OCI-LY7 (cell line): ENCODE data around the gene PPP1R3E. TPM values are rescaled to one million over a fixed set of nuclear protein-coding genes. Genes with fewer than 3 reads are reported as not detected.

Experiments
- BruUV-seq: library from RNA; stranded (reverse); fragments of 400-500 nt; replicated peaks from 2 replicates; lab custom pipeline; 2021; lab: Mats Ljungman, UMichigan
- CTCF ChIA-PET: fragments of 300-600 bp; sonication (Branson Sonifier 250); formaldehyde crosslinking; loops from one replicate; lab custom pipeline; 2022; ENCODE audit warnings: antibody characterized with exemption; ENCODE audit not compliant: unreplicated experiment; lab: Charles Lee
- POLR2A ChIA-PET: fragments of 300-600 bp; sonication (Branson Sonifier 250); formaldehyde crosslinking; loops from one replicate; lab custom pipeline; 2022; ENCODE audit warnings: antibody characterized with exemption; lab: Charles Lee
- DNase-seq: peaks from one replicate; pipeline ENCODE4 v3.0.0-alpha.2; 2015; ENCODE audit warnings: low spot score
- H2AFZ ChIP-seq: fragments of 200-600 bp; sonication (generic), shearing (Covaris generic); 2 replicates; pipeline ENCODE4 v1.6.1; 2014; ENCODE audit warnings: mild to moderate bottlenecking, antibody characterized with exemption, low read length, moderate library complexity
- H3K27ac ChIP-seq: fragments of 200-600 bp; sonication (generic); 2 replicates; pipeline ENCODE4 v1.5.1; 2014; ENCODE audit warnings: mixed run types, low read depth, mild to moderate bottlenecking, moderate library complexity, low read length, inconsistent platforms; ENCODE audit not compliant: poor library complexity, severe bottlenecking
- H3K36me3 ChIP-seq: fragments of 200-600 bp; sonication (generic); 2 replicates; pipeline ENCODE4 v1.6.1; 2014; ENCODE audit warnings: mild to moderate bottlenecking, antibody characterized with exemption, low read length, moderate library complexity, mixed read lengths; ENCODE audit not compliant: insufficient read depth
- H3K4me1 ChIP-seq: fragments of 200-600 bp; sonication (generic); 2 replicates; pipeline ENCODE4 v1.5.1; 2014; ENCODE audit warnings: mild to moderate bottlenecking, low read length; ENCODE audit not compliant: insufficient read depth, poor library complexity, severe bottlenecking
- H3K4me2 ChIP-seq: fragments of 200-600 bp; sonication (generic); 2 replicates; pipeline ENCODE4 v1.6.1; 2014; ENCODE audit warnings: mild to moderate bottlenecking, low read length
- H3K4me3 ChIP-seq: fragments of 200-600 bp; sonication (generic); 2 replicates; pipeline ENCODE4 v1.5.1; 2014; ENCODE audit warnings: mild to moderate bottlenecking, low read depth, low read length; ENCODE audit not compliant: poor library complexity, severe bottlenecking
- H3K79me2 ChIP-seq: fragments of 200-600 bp; sonication (generic); 2 replicates; pipeline ENCODE4 v1.6.1; 2016; ENCODE audit warnings: low read depth, mild to moderate bottlenecking, low read length, moderate library complexity, mixed read lengths; ENCODE audit not compliant: insufficient read depth
- H3K9me2 ChIP-seq: fragments of 200-600 bp; sonication (generic); 2 replicates; pipeline ENCODE4 v1.6.1; 2016; ENCODE audit warnings: mild to moderate bottlenecking, low read length, mixed read lengths; ENCODE audit not compliant: insufficient read depth
- H3K9me3 ChIP-seq: fragments of 200-600 bp; sonication (generic); 2 replicates; pipeline ENCODE4 v1.6.1; 2014; ENCODE audit warnings: mild to moderate bottlenecking, mixed run types, low read length, mixed read lengths
- H4K20me1 ChIP-seq: fragments of 200-600 bp; sonication (generic); 2 replicates; pipeline ENCODE4 v1.6.1; 2014; ENCODE audit warnings: mild to moderate bottlenecking, antibody characterized with exemption, low read length, moderate library complexity, mixed read lengths; ENCODE audit not compliant: insufficient read depth
- EZH2phosphoT487 ChIP-seq: fragments of 200-600 bp; sonication (generic); IDR thresholded peaks from 2 replicates; pipeline ENCODE4 v1.6.1; 2018; ENCODE audit warnings: low read depth, borderline replicate concordance, mild to moderate bottlenecking, mixed run types, antibody characterized with exemption, low read length, moderate library complexity, mixed read lengths
- intact Hi-C: fragments of 100-400 bp; cut with micrococcal nuclease; formaldehyde crosslinking; loops from one replicate; pipeline ENCODE4 v1.10.0; 2022; ENCODE audit not compliant: unreplicated experiment
- total RNA-seq, 2 experiments: library from RNA; depleted of rRNA in 1 of 2; stranded (reverse); fragments of >200 nt in 1 of 2; shearing (Covaris generic) in 1 of 2; gene quantifications; 2 replicates each; pipeline ENCODE4 v1.2.3, GENCODE V29; 2014 to 2022
- TF ChIP-seq, protein P1 (sequence below): fragments of 200-600 bp; sonication (generic); conservative IDR thresholded peaks from 2 replicates; pipeline ENCODE4 v1.5.1; 2014; ENCODE audit warnings: mild to moderate bottlenecking, antibody characterized with exemption, low read length, moderate library complexity, mixed read lengths

PPP1R3E gene
- total RNA-seq, 2 experiments from 2014 or later, result 31.0 to 95.5 TPM

- no peak overlapping the region for H3K4me3 ChIP-seq
- no peak overlapping the region for H3K27ac ChIP-seq
- no peak for TF ChIP-seq EZH2phosphoT487
- TF ChIP-seq, protein P1, sequence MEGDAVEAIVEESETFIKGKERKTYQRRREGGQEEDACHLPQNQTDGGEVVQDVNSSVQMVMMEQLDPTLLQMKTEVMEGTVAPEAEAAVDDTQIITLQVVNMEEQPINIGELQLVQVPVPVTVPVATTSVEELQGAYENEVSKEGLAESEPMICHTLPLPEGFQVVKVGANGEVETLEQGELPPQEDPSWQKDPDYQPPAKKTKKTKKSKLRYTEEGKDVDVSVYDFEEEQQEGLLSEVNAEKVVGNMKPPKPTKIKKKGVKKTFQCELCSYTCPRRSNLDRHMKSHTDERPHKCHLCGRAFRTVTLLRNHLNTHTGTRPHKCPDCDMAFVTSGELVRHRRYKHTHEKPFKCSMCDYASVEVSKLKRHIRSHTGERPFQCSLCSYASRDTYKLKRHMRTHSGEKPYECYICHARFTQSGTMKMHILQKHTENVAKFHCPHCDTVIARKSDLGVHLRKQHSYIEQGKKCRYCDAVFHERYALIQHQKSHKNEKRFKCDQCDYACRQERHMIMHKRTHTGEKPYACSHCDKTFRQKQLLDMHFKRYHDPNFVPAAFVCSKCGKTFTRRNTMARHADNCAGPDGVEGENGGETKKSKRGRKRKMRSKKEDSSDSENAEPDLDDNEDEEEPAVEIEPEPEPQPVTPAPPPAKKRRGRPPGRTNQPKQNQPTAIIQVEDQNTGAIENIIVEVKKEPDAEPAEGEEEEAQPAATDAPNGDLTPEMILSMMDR, result no peak
- no peaks in the 10 kb centered on the region for H3K9me3 ChIP-seq
- ChIA-PET POLR2A (interaction anchor here (1.4 kb wide), 1 partner anchor 24 kb away, joined by 4 read pairs; the partner anchor contains the start of gene PABPN1), CTCF (no interaction called here)
- H2AFZ ChIP-seq, result no peak overlapping the region
- H3K9me2 ChIP-seq, result no peaks in the 10 kb centered on the region
- intact Hi-C loops, result no loop called here
- H3K79me2 ChIP-seq, result peaks cover 10% of the 10 kb centered on the region; the same call in 1 of the 2 replicates
- peaks cover 27% of the 10 kb centered on the region for H3K4me1 ChIP-seq
- H3K36me3 ChIP-seq, result peaks cover 34% of the 10 kb centered on the region
- no peak for DNase-seq
- BruUV-seq, result no TSS peak
- H3K4me2 ChIP-seq, result no peak overlapping the region
- H4K20me1 ChIP-seq, result no peaks in the 10 kb centered on the region
Measured at GRCh38 chr14:23297096-23297495, 5.6 kb downstream of the PPP1R3E start.

DNA sequence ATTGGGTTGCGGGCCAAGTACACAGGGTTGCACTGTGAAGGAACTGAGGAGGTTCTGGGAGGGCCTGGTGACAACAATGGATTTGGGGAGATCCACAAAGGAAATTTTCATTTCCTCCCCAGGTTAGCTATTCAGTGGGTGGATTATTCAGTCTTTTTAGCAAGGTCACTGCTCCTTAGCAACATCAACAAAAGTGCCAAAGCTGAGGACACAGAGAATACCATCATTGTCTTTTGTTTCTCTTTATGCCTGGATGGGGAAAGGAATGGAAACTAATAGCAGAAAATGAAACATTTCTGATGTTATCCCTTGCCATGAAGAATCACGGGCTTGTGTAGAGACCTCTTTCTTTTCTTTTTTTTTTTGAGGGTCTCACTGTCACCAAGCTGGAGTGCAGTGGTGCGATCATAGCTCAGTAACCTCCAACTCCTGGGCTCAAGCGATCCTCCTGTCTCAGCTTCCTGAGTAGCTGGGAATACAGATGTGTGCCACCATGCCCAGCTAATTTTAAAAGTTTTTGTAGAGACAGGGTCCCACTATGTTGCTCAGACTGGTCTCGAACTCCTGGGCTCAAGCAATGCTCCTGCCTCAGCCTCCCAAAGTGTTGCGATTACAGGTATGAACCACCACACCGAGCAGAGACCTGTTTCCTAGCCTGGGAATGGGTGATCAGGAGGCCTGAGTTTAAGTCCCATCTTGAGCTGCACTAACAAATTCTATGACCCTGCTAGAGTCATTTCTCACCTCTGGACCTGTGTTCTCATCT lies 6.5 kb downstream of the PPP1R3E start:
- POLR2A ChIA-PET, result interaction anchor here (0.6 to 1.6 kb wide), 2 partner anchors 27 to 152 kb away, joined by 4 read pairs; no protein-coding TSS in a partner anchor
- intact Hi-C loops, result no loop called here

More for the DNA sequence above, 6.5 kb downstream of the PPP1R3E start:
- TSS peak; percentile 21 for BruUV-seq
- H3K36me3 ChIP-seq, result peaks cover 34% of the 10 kb centered on the region
- no peaks in the 10 kb centered on the region for H3K9me3 ChIP-seq
- H3K79me2 ChIP-seq, result peaks cover 10% of the 10 kb centered on the region; the same call in 1 of the 2 replicates
- no peak overlapping the region for H3K27ac ChIP-seq
- peaks cover 27% of the 10 kb centered on the region for H3K4me1 ChIP-seq
- no peak for DNase-seq
- CTCF ChIA-PET, result no interaction called here
- no peak overlapping the region for H3K4me2 ChIP-seq
- no peak overlapping the region for H2AFZ ChIP-seq
- no peaks in the 10 kb centered on the region for H4K20me1 ChIP-seq
- TF ChIP-seq EZH2phosphoT487, result no peak
- TF ChIP-seq, protein P1, result no peak
- no peak overlapping the region for H3K4me3 ChIP-seq
- no peaks in the 10 kb centered on the region for H3K9me2 ChIP-seq
